ENCODE results near the gene TTF2. TPM values are rescaled to one million over a fixed set of nuclear protein-coding genes. Genes with fewer than 3 reads are reported as not detected.
"Not testable (repeated sequence)": the region's sequence is repeated elsewhere in the genome, so short reads cannot be mapped to it uniquely, and the experiment has no call there.

TTF2 gene
- total RNA-seq, 1 donor from 2014 or later, result 3.7 TPM

DNA sequence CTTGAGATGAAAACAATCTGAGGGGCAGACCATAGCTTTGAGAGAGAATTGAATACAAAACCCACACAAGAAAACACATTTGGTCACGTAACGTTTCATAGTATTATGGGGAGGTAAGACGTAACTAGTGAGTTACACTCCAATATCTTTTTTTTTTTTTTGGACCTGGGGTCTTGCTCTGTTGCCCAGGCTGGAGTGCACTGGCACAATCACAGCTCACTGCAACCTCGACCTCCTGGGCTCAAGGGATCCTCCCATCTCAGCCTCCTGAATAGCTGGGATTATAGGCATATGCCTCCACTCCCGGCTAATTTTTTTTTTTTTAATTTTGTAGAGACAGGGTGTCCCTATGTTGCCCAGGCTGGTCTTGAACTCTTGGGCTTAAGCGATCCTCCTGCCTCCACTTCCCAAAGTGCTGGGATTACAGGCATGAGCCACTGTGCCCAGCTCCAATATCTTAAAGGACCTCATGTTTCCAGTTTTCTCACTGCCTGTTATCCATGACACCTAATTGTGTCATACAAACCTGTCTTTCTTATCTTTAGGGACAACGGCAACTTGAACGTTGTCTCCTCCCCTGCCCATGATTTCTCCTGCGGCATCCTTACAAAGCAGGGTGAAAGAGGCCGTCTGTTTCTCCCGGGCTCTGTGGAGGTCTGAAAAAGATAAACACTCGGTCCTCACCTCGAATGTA, 56.1 kb downstream of the TTF2 start:
- H3K36me3 ChIP-seq (ENCODE audit: control insufficient read depth in 3 of 3, insufficient read depth in 3 of 3, low read length in 3 of 3), result peaks cover 31 to 45% (median 41%) of the 10 kb centered on the region in 3 donors
- no peaks in the 10 kb centered on the region for H3K9me3 ChIP-seq (ENCODE audit: control insufficient read depth in 3 of 3, low read length in 3 of 3)
- H3K4me3 ChIP-seq (ENCODE audit: low read length in 3 of 3), result no peak overlapping the region
- H3K27ac ChIP-seq (ENCODE audit: low read depth, low read length), result no peak overlapping the region
- no peak overlapping the region for H3K9ac ChIP-seq (ENCODE audit: low read depth in 1 of 3, low read length in 3 of 3)
- no peaks in the 10 kb centered on the region for H3K27me3 ChIP-seq (ENCODE audit: control insufficient read depth in 3 of 3, insufficient read depth in 3 of 3, low read length in 3 of 3)
- H3K4me1 ChIP-seq (ENCODE audit: control insufficient read depth in 3 of 3, insufficient read depth in 3 of 3, low read length in 3 of 3), result peaks cover 35 to 46% (median 41%) of the 10 kb centered on the region in 3 donors

DNA sequence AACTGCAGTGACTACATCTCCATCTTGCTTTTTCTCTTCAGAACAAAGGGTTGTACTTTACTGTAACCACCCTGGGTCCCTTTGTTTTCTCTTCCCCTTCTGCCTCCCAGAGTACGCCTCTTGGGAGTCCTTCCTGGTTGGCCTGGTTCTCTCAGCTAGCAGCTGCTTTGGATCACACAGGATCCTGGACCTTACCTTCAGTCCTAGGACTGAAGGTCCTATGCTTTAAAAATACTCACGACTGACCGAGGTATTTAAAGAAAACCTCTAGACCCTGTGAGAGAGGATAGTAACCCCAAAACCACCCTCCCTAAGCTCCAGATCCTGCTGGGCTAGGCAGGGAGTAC, 56.6 kb downstream of the TTF2 start:
- Histone ChIP-seq H3K27me3 (ENCODE audit: control insufficient read depth in 3 of 3, insufficient read depth in 3 of 3, low read length in 3 of 3) (no peaks in the 10 kb centered on the region), H3K9me3 (ENCODE audit: control insufficient read depth in 3 of 3, low read length in 3 of 3) (no peaks in the 10 kb centered on the region), H3K27ac (ENCODE audit: low read depth, low read length) (no peak overlapping the region), H3K9ac (ENCODE audit: low read depth in 1 of 3, low read length in 3 of 3) (peak overlapping the region in 1 of 3 donors; percentile 47), H3K4me1 (ENCODE audit: control insufficient read depth in 3 of 3, insufficient read depth in 3 of 3, low read length in 3 of 3) (peaks cover 36 to 46% (median 42%) of the 10 kb centered on the region in 3 donors), H3K4me3 (ENCODE audit: low read length in 3 of 3) (peak overlapping the region; percentile 9 to 64 (median 61)), H3K36me3 (ENCODE audit: control insufficient read depth in 3 of 3, insufficient read depth in 3 of 3, low read length in 3 of 3) (peaks cover 29 to 41% (median 40%) of the 10 kb centered on the region in 3 donors)

DNA sequence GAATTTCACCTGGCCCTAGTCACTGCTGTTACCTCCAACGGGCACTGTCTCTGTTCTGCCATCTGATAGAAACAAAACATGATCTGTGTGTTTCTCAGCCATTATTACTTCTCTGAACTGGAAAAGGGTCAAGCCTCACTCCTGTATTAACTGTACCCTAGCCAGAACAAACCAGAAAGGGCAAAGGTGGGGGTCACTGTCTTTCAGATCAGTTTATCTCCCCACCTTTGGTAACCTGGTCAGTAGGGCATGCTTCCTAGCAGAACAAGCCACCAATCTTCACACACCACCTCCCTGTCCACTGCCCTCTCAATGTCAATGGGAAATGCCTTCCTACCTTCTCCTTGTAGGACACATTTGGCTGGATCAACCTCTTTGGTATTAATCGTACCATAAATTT, 57.6 kb downstream of the TTF2 start:
- Histone ChIP-seq H3K4me1 (ENCODE audit: control insufficient read depth in 3 of 3, insufficient read depth in 3 of 3, low read length in 3 of 3) (peaks cover 41 to 55% (median 49%) of the 10 kb centered on the region in 3 donors), H3K36me3 (ENCODE audit: control insufficient read depth in 3 of 3, insufficient read depth in 3 of 3, low read length in 3 of 3) (peaks cover 23 to 32% (median 32%) of the 10 kb centered on the region in 3 donors), H3K27me3 (ENCODE audit: control insufficient read depth in 3 of 3, insufficient read depth in 3 of 3, low read length in 3 of 3) (no peaks in the 10 kb centered on the region), H3K27ac (ENCODE audit: low read depth, low read length) (peak overlapping the region; percentile 1), H3K9ac (ENCODE audit: low read depth in 1 of 3, low read length in 3 of 3) (peak overlapping the region in 2 of 3 donors; percentile 36 to 55), H3K9me3 (ENCODE audit: control insufficient read depth in 3 of 3, low read length in 3 of 3) (no peaks in the 10 kb centered on the region), H3K4me3 (ENCODE audit: low read length in 3 of 3) (peak overlapping the region; percentile 52 to 64 (median 61))

GRCh38 chr1:117118137-117118536, 58.0 kb downstream of the TTF2 start:
- Histone ChIP-seq H3K9ac (ENCODE audit: low read depth in 1 of 3, low read length in 3 of 3) (peak overlapping the region in 2 of 3 donors; percentile 3 to 55), H3K36me3 (ENCODE audit: control insufficient read depth in 3 of 3, insufficient read depth in 3 of 3, low read length in 3 of 3) (peaks cover 19 to 28% (median 28%) of the 10 kb centered on the region in 3 donors), H3K27me3 (ENCODE audit: control insufficient read depth in 3 of 3, insufficient read depth in 3 of 3, low read length in 3 of 3) (no peaks in the 10 kb centered on the region), H3K4me1 (ENCODE audit: control insufficient read depth in 3 of 3, insufficient read depth in 3 of 3, low read length in 3 of 3) (peaks cover 41 to 57% (median 51%) of the 10 kb centered on the region in 3 donors), H3K4me3 (ENCODE audit: low read length in 3 of 3) (peak overlapping the region; percentile 52 to 64 (median 61)), H3K27ac (ENCODE audit: low read depth, low read length) (peak overlapping the region; percentile 1), H3K9me3 (ENCODE audit: control insufficient read depth in 3 of 3, low read length in 3 of 3) (no peaks in the 10 kb centered on the region)

GRCh38 chr1:117119144-117119543, 59.0 kb downstream of the TTF2 start:
- H3K27ac ChIP-seq (ENCODE audit: low read depth, low read length); H3K4me3 ChIP-seq (ENCODE audit: low read length in 3 of 3): not testable (repeated sequence)

GRCh38 chr1:117120774-117121588, 60.9 kb downstream of the TTF2 start:
- Histone ChIP-seq H3K27ac (ENCODE audit: low read depth, low read length) (peak overlapping the region; percentile 94), H3K9me3 (ENCODE audit: control insufficient read depth in 3 of 3, low read length in 3 of 3) (no peaks in the 10 kb centered on the region), H3K9ac (ENCODE audit: low read depth in 1 of 3, low read length in 3 of 3) (peak overlapping the region; percentile 68 to 95 (median 85)), H3K36me3 (ENCODE audit: control insufficient read depth in 3 of 3, insufficient read depth in 3 of 3, low read length in 3 of 3) (peaks cover 0 to 8% (median 1%) of the 10 kb centered on the region in 3 donors), H3K4me3 (ENCODE audit: low read length in 3 of 3) (peak overlapping the region; percentile 73 to 85 (median 81)), H3K27me3 (ENCODE audit: control insufficient read depth in 3 of 3, insufficient read depth in 3 of 3, low read length in 3 of 3) (no peaks in the 10 kb centered on the region), H3K4me1 (ENCODE audit: control insufficient read depth in 3 of 3, insufficient read depth in 3 of 3, low read length in 3 of 3) (peaks cover 43 to 65% (median 63%) of the 10 kb centered on the region in 3 donors)

More at GRCh38 chr1:117119144-117119543, 59.0 kb downstream of the TTF2 start:
- peaks cover 41 to 62% (median 56%) of the 10 kb centered on the region in 3 donors for H3K4me1 ChIP-seq (ENCODE audit: control insufficient read depth in 3 of 3, insufficient read depth in 3 of 3, low read length in 3 of 3)
- H3K9me3 ChIP-seq (ENCODE audit: control insufficient read depth in 3 of 3, low read length in 3 of 3); H3K9ac ChIP-seq (ENCODE audit: low read depth in 1 of 3, low read length in 3 of 3); H3K27me3 ChIP-seq (ENCODE audit: control insufficient read depth in 3 of 3, insufficient read depth in 3 of 3, low read length in 3 of 3): not testable (repeated sequence)
- peaks cover 11 to 22% (median 18%) of the 10 kb centered on the region in 3 donors for H3K36me3 ChIP-seq (ENCODE audit: control insufficient read depth in 3 of 3, insufficient read depth in 3 of 3, low read length in 3 of 3)

GRCh38 chr1:117121589-117122329, 61.6 kb downstream of the TTF2 start, which contains the start of gene TRIM45:
TSS of gene TRIM45 (minus strand) at chr1:117121749. CDS start at chr1:117121201, 548 bp downstream.
- Histone ChIP-seq H3K27me3 (ENCODE audit: control insufficient read depth in 3 of 3, insufficient read depth in 3 of 3, low read length in 3 of 3) (no peaks in the 10 kb centered on the region), H3K27ac (ENCODE audit: low read depth, low read length) (peak within 1 kb of the TSS; percentile 94), H3K4me3 (ENCODE audit: low read length in 3 of 3) (peak within 1 kb of the TSS; percentile 89 to 96 (median 90)), H3K4me1 (ENCODE audit: control insufficient read depth in 3 of 3, insufficient read depth in 3 of 3, low read length in 3 of 3) (peaks cover 41 to 60% (median 59%) of the 10 kb centered on the region in 3 donors), H3K9ac (ENCODE audit: low read depth in 1 of 3, low read length in 3 of 3) (peak within 1 kb of the TSS; percentile 85 to 95 (median 95)), H3K9me3 (ENCODE audit: control insufficient read depth in 3 of 3, low read length in 3 of 3) (no peaks in the 10 kb centered on the region), H3K36me3 (ENCODE audit: control insufficient read depth in 3 of 3, insufficient read depth in 3 of 3, low read length in 3 of 3) (peaks cover 0 to 4% (median 0%) of the 10 kb centered on the region in 3 donors)

- peak overlapping the region; percentile 89 to 96 (median 90) for H3K4me3 ChIP-seq (ENCODE audit: low read length in 3 of 3)
- H3K36me3 ChIP-seq (ENCODE audit: control insufficient read depth in 3 of 3, insufficient read depth in 3 of 3, low read length in 3 of 3), result peaks cover 0 to 4% (median 0%) of the 10 kb centered on the region in 3 donors
- H3K27ac ChIP-seq (ENCODE audit: low read depth, low read length), result peak overlapping the region; percentile 94
- no peaks in the 10 kb centered on the region for H3K9me3 ChIP-seq (ENCODE audit: control insufficient read depth in 3 of 3, low read length in 3 of 3)
- peaks cover 34 to 56% (median 53%) of the 10 kb centered on the region in 3 donors for H3K4me1 ChIP-seq (ENCODE audit: control insufficient read depth in 3 of 3, insufficient read depth in 3 of 3, low read length in 3 of 3)
- peak overlapping the region; percentile 85 to 95 (median 95) for H3K9ac ChIP-seq (ENCODE audit: low read depth in 1 of 3, low read length in 3 of 3)
- no peaks in the 10 kb centered on the region for H3K27me3 ChIP-seq (ENCODE audit: control insufficient read depth in 3 of 3, insufficient read depth in 3 of 3, low read length in 3 of 3)
Observed at GRCh38 chr1:117122330-117123025, 62.4 kb downstream of the TTF2 start.

DNA sequence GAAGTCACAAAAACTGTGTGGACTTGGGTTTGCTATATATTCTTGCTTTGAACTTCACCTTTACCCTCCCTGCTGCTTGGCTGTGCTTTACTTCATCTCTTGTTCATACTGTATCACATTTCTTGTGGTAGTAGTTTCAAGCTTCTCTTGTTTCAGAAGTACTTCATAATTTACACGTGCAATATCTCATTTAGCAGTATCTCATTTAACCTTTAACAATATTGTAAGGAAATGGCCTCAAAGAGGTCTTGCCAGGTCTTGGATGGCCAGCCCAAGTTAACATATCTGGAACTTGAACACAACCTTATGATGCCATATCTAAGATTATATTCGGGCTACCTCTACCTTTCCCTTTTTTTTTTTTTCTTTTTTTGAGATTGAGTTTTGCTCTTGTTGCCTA, 63.1 kb downstream of the TTF2 start:
- H3K36me3 ChIP-seq (ENCODE audit: control insufficient read depth in 3 of 3, insufficient read depth in 3 of 3, low read length in 3 of 3), result no peaks in the 10 kb centered on the region
- no peak overlapping the region for H3K4me3 ChIP-seq (ENCODE audit: low read length in 3 of 3)
- H3K9ac ChIP-seq (ENCODE audit: low read depth in 1 of 3, low read length in 3 of 3), result no peak overlapping the region
- no peaks in the 10 kb centered on the region for H3K9me3 ChIP-seq (ENCODE audit: control insufficient read depth in 3 of 3, low read length in 3 of 3)
- no peak overlapping the region for H3K27ac ChIP-seq (ENCODE audit: low read depth, low read length)
- H3K4me1 ChIP-seq (ENCODE audit: control insufficient read depth in 3 of 3, insufficient read depth in 3 of 3, low read length in 3 of 3), result peaks cover 26 to 52% (median 48%) of the 10 kb centered on the region in 3 donors
- H3K27me3 ChIP-seq (ENCODE audit: control insufficient read depth in 3 of 3, insufficient read depth in 3 of 3, low read length in 3 of 3), result no peaks in the 10 kb centered on the region

All from skeletal muscle tissue (tissue), 4 donors.